Liver (tissue), 9 donors: ENCODE data around the gene IFITM5. TPM values are rescaled to one million over a fixed set of nuclear protein-coding genes. Genes with fewer than 3 reads are reported as not detected.

Experiments
- DNase-seq: peaks from one replicate; pipeline ENCODE4 v3.0.0-alpha.2; 2017; ENCODE audit warnings: low spot score
- H3K27ac ChIP-seq, 2 donors: one replicate each; pipeline ENCODE4 v1.7.0; 2013; ENCODE audit warnings: inconsistent platforms in 2 of 2, low read length in 2 of 2, control low read depth in 1 of 2, low read depth in 1 of 2, mild to moderate bottlenecking in 1 of 2
- H3K27me3 ChIP-seq, 4 donors: one replicate each; pipeline versions ENCODE4 v1.6.1 to v1.7.0; 2013; ENCODE audit warnings: low read length in 3 of 4, inconsistent platforms in 1 of 4, mild to moderate bottlenecking in 1 of 4, moderate library complexity in 1 of 4; ENCODE audit not compliant: control insufficient read depth in 4 of 4, insufficient read depth in 4 of 4
- H3K36me3 ChIP-seq, 4 donors: one replicate each; pipeline versions ENCODE4 v1.6.1 to v1.7.0; 2013; ENCODE audit warnings: low read length in 3 of 4, mild to moderate bottlenecking in 3 of 4, low read depth in 1 of 4, moderate library complexity in 1 of 4; ENCODE audit not compliant: control insufficient read depth in 4 of 4, insufficient read depth in 3 of 4
- H3K4me1 ChIP-seq, 4 donors: one replicate each; pipeline versions ENCODE4 v1.6.1 to v1.7.0; 2013; ENCODE audit warnings: low read length in 3 of 4, mild to moderate bottlenecking in 3 of 4, moderate library complexity in 1 of 4; ENCODE audit not compliant: control insufficient read depth in 4 of 4, insufficient read depth in 4 of 4
- H3K4me3 ChIP-seq, 3 donors: one replicate each; pipeline versions ENCODE4 v1.6.1 to v1.7.0; 2013; ENCODE audit warnings: low read length in 3 of 3, control low read depth in 1 of 3, low read depth in 1 of 3, mild to moderate bottlenecking in 1 of 3
- H3K9ac ChIP-seq, 2 donors: one replicate each; pipeline ENCODE4 v1.7.0; 2013; ENCODE audit warnings: low read length in 2 of 2, mild to moderate bottlenecking in 2 of 2, moderate library complexity in 2 of 2, control low read depth in 1 of 2, low read depth in 1 of 2
- H3K9me3 ChIP-seq, 4 donors: one replicate each; pipeline versions ENCODE4 v1.6.1 to v1.7.0; 2013; ENCODE audit warnings: low read length in 3 of 4; ENCODE audit not compliant: control insufficient read depth in 4 of 4
- FOXA1 ChIP-seq: IDR thresholded peaks from 2 replicates; pipeline ENCODE4 v1.6.1; 2016; ENCODE audit warnings: antibody characterized with exemption
- FOXA2 ChIP-seq: IDR thresholded peaks from 2 replicates; pipeline ENCODE4 v1.6.1; 2016; ENCODE audit warnings: antibody characterized with exemption
- HNF4G ChIP-seq: IDR thresholded peaks from 2 replicates; pipeline ENCODE4 v1.6.1; 2016; ENCODE audit warnings: antibody characterized with exemption
- JUND ChIP-seq, 2 donors: IDR thresholded peaks; 2 replicates each; pipeline ENCODE4 v1.6.1; 2016; ENCODE audit warnings: antibody characterized with exemption in 2 of 2
- NR2F2 ChIP-seq: IDR thresholded peaks from 2 replicates; pipeline ENCODE4 v1.6.1; 2016; ENCODE audit warnings: antibody characterized with exemption
- RXRA ChIP-seq, 2 donors: IDR thresholded peaks; 2 replicates each; pipeline ENCODE4 v1.6.1; 2017 to 2018; ENCODE audit warnings: antibody characterized with exemption in 2 of 2, mild to moderate bottlenecking in 1 of 2
- SP1 ChIP-seq: IDR thresholded peaks from 2 replicates; pipeline ENCODE4 v1.6.1; 2018; ENCODE audit warnings: antibody characterized with exemption, mild to moderate bottlenecking
- TAF1 ChIP-seq: conservative IDR thresholded peaks from 2 replicates; pipeline ENCODE4 v1.6.1; 2016; ENCODE audit warnings: antibody characterized with exemption, mild to moderate bottlenecking
- YY1 ChIP-seq: IDR thresholded peaks from 2 replicates; pipeline ENCODE4 v1.6.1; 2016; ENCODE audit warnings: antibody characterized with exemption, mild to moderate bottlenecking
- WGBS: extraction: QIAGEN DNeasy Blood & Tissue Kit; methylation state at CpG from one replicate; pipeline ENCODE4 v1.1.7; 2013; 5-methylcytosine and 5-hydroxymethylcytosine counted together
- polyA plus RNA-seq, 2 donors: library from polyadenylated mRNA; stranded (reverse) in 1 of 2; unstranded in 1 of 2; fragments of 200-250 nt in 1 of 2; fragments of >200 nt in 1 of 2; fragmentation: Nextera tagmentation in 1 of 2; extraction: Ambion mirVana in 1 of 2; gene quantifications; one replicate each; pipeline versions ENCODE4 v1.2.1 to v1.2.3, GENCODE V29; 2013 to 2015
- total RNA-seq, 2 donors: library from RNA; depleted of rRNA; stranded (reverse); fragments of >200 nt; gene quantifications; one replicate each; pipeline ENCODE4 v1.2.3, GENCODE V29; 2014
- TF ChIP-seq, protein P1 (sequence below): IDR thresholded peaks from 2 replicates; pipeline ENCODE4 v1.6.1; 2016; ENCODE audit warnings: antibody characterized with exemption
- TF ChIP-seq, protein P2 (sequence below): fragments of 150-350 bp; IDR thresholded peaks from 2 replicates; pipeline ENCODE4 v1.5.1; 2017; ENCODE audit warnings: improper control_type of control experiment, low read depth, low read length; ENCODE audit not compliant: missing input control
- TF ChIP-seq, protein P3 (sequence below): IDR thresholded peaks from 2 replicates; pipeline ENCODE4 v1.6.1; 2016; ENCODE audit warnings: antibody characterized with exemption
- donor health status: healthy.
- donor health status: healthy.
- donor health status: healthy.
- donor health status: healthy.
- donor health status: healthy.

Gene IFITM5
- total and polyA plus RNA-seq, 4 donors = not detected

DNA sequence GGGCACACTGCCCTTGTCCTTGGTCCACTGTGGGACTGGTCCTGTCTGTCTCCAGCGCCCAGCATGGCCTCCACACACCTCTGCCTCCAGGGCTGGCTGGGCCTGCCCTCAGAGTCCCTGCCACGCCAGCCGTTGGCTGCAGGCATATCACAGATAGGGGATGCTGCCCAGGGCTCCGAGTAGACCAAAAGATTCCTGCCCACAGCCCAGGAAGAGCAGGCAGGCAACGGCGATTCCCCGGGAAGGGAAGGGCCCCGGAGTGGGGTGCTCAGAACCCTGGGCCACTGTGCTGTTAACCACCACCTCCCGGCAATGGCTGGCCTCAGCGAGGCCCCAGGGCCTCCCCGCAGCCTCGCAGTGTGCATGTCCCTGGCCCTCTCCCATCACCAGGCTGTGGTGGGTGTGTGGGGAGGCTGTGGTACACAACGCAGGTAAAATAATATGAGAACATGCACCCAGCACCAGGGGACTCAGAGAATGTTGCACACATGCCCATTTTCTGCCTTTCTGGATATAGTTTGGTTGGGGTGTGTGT lies 2.2 kb downstream of the IFITM5 start:
- Histone ChIP-seq H3K27ac (no peak overlapping the region), H3K4me3 (no peak overlapping the region), H3K9me3 (no peaks in the 10 kb centered on the region), H3K27me3 (no peaks in the 10 kb centered on the region), H3K9ac (no peak overlapping the region), H3K4me1 (no peaks in the 10 kb centered on the region), H3K36me3 (peaks cover 0 to 2% (median 0%) of the 10 kb centered on the region in 4 donors)
- TF ChIP-seq, protein P1, sequence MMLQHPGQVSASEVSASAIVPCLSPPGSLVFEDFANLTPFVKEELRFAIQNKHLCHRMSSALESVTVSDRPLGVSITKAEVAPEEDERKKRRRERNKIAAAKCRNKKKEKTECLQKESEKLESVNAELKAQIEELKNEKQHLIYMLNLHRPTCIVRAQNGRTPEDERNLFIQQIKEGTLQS = no peak
- no peak for TF ChIP-seq SP1
- TF ChIP-seq, protein P2, sequence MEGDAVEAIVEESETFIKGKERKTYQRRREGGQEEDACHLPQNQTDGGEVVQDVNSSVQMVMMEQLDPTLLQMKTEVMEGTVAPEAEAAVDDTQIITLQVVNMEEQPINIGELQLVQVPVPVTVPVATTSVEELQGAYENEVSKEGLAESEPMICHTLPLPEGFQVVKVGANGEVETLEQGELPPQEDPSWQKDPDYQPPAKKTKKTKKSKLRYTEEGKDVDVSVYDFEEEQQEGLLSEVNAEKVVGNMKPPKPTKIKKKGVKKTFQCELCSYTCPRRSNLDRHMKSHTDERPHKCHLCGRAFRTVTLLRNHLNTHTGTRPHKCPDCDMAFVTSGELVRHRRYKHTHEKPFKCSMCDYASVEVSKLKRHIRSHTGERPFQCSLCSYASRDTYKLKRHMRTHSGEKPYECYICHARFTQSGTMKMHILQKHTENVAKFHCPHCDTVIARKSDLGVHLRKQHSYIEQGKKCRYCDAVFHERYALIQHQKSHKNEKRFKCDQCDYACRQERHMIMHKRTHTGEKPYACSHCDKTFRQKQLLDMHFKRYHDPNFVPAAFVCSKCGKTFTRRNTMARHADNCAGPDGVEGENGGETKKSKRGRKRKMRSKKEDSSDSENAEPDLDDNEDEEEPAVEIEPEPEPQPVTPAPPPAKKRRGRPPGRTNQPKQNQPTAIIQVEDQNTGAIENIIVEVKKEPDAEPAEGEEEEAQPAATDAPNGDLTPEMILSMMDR = no peak
- no peak for TF ChIP-seq FOXA1
- no peak for TF ChIP-seq HNF4G
- TF ChIP-seq YY1 = no peak
- no peak for TF ChIP-seq JUND (IDR thresholded peaks at IDR 0.05)
- TF ChIP-seq, protein P3, sequence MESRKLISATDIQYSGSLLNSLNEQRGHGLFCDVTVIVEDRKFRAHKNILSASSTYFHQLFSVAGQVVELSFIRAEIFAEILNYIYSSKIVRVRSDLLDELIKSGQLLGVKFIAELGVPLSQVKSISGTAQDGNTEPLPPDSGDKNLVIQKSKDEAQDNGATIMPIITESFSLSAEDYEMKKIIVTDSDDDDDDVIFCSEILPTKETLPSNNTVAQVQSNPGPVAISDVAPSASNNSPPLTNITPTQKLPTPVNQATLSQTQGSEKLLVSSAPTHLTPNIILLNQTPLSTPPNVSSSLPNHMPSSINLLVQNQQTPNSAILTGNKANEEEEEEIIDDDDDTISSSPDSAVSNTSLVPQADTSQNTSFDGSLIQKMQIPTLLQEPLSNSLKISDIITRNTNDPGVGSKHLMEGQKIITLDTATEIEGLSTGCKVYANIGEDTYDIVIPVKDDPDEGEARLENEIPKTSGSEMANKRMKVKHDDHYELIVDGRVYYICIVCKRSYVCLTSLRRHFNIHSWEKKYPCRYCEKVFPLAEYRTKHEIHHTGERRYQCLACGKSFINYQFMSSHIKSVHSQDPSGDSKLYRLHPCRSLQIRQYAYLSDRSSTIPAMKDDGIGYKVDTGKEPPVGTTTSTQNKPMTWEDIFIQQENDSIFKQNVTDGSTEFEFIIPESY = no peak
- TF ChIP-seq FOXA2 = no peak
- DNase-seq = no peak
- 71% methylated on average over 13 of the region's 13 CpGs for WGBS

DNA sequence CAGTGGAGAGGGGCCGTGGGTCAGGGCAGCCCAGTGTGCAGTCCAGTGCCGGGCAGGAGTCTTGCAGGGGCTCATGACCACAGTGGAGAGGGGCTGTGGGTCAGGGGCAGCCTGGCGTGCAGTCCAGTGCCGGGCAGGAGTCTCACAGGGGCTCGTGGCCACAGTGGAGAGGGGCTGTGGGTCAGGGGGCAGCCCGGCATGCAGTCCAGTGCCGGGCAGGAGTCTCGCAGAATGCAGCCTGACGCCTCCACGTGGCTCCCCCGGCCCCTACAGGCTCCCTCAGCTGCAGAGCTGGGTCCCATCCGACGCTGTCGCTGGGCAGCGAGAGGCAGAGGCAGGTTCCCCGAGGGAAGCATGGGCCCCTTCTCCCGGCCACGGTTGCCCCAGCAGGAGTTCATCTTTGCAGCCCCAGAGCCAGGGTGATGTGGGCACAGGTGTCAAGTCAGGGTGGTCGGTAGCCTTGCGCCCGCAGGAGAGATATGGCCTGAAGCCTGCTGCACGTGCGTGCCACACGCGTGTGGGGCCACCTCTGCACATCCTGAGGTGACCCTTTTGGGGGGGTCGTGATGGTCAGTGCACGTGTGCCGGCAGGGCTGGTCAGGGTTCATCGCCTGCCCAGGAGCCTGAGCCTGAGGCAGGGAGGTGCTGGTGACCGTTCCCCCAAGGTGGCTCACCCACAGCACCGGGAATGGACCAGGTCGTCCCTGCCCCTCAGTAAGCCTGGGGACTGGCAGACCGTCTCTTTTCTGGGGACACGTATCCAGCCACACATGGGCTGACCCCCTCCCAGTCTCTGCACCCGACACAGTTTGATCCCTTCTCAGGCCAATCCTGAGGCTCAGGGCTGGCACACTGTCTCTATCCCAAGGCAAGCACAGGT lies 2.9 kb downstream of the IFITM5 start:
- peaks cover 0 to 2% (median 0%) of the 10 kb centered on the region in 4 donors for H3K36me3 ChIP-seq
- DNase-seq = no peak
- H3K27ac ChIP-seq = no peak overlapping the region
- TF ChIP-seq NR2F2 = no peak
- TF ChIP-seq RXRA (IDR thresholded peaks at IDR 0.05) = no peak
- TF ChIP-seq YY1 = no peak
- TF ChIP-seq SP1 = no peak
- no peak for TF ChIP-seq TAF1
- TF ChIP-seq JUND (IDR thresholded peaks at IDR 0.05) = no peak
- no peak overlapping the region for H3K9ac ChIP-seq
- H3K27me3 ChIP-seq = no peaks in the 10 kb centered on the region
- no peaks in the 10 kb centered on the region for H3K4me1 ChIP-seq
- no peak overlapping the region for H3K4me3 ChIP-seq
- WGBS = 79% methylated on average over 35 of the region's 35 CpGs
- H3K9me3 ChIP-seq = no peaks in the 10 kb centered on the region
